Epithelial cell of proximal tubule (primary cell): Measurements from ENCODE around the gene TACC3. TPM values are rescaled to one million over a fixed set of nuclear protein-coding genes. Genes with fewer than 3 reads are reported as not detected.

Experiments used
- DNase-seq: peaks from one replicate; pipeline ENCODE4 v3.0.0-alpha.2; 2011; ENCODE audit warnings: low read depth
- H3K4me3 ChIP-seq: 2 replicates; pipeline ENCODE4 v1.5.1; 2011; ENCODE audit warnings: low read depth, mild to moderate bottlenecking, low read length
- total RNA-seq: library from RNA; depleted of rRNA; stranded (reverse); fragments of >200 nt; gene quantifications from 2 replicates; pipeline ENCODE4 v1.2.3, GENCODE V29; 2015
- TF ChIP-seq, protein P1 (sequence below): conservative IDR thresholded peaks from 2 replicates; pipeline ENCODE4 v1.5.1; 2012; ENCODE audit warnings: low read depth, mild to moderate bottlenecking, low read length

The TACC3 gene
- total RNA-seq, 1 donor from 2014 or later = 94.4 TPM

DNA sequence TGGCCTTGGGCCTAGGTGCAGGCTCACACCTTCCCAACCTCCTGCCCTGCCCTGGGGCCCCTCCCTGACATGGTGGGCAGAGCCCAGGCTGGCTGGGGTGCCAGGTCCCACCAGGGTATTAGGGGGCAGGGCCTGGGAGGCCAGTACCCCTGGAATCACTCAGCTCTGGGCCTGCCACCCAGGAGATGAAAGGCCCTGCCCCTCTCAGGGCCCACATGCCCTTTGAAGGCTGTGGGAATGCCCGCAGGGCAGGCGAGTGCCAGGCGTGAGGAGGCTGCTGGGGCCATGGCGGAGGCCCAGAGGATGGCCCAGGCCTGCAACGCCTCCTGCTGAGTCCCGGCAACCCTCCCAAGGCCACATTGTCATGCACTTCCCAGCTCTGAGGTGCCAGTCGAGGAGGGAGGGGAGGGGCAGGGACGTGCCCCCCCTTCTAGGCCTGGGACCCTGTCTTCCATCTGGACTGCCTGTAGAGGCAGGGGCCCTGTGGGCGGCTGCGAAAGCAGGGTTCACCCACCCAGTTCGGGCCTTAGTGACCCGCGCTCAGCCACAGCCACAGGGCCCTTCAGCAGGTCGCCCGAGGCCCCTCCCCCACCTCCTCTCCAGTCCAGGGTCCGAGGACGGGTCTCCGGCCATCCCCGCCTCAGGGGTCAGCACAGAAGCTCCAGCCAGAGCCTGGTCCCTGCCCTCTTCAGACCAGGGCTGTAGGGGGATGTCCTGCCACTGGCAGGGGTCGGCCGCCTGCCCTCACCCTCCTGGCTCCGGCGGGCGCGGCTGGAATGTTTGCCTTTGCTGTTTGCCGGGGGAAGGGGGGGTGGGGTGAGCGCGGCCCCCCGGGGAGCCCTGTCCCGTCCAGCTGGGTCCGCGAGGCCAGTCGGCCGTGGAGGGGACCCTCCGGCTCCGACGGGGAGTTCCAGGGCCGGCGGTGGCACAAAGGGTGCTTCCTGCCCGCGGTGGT is 45.1 kb downstream of the TACC3 start:
- no peak for DNase-seq
- TF ChIP-seq, protein P1, sequence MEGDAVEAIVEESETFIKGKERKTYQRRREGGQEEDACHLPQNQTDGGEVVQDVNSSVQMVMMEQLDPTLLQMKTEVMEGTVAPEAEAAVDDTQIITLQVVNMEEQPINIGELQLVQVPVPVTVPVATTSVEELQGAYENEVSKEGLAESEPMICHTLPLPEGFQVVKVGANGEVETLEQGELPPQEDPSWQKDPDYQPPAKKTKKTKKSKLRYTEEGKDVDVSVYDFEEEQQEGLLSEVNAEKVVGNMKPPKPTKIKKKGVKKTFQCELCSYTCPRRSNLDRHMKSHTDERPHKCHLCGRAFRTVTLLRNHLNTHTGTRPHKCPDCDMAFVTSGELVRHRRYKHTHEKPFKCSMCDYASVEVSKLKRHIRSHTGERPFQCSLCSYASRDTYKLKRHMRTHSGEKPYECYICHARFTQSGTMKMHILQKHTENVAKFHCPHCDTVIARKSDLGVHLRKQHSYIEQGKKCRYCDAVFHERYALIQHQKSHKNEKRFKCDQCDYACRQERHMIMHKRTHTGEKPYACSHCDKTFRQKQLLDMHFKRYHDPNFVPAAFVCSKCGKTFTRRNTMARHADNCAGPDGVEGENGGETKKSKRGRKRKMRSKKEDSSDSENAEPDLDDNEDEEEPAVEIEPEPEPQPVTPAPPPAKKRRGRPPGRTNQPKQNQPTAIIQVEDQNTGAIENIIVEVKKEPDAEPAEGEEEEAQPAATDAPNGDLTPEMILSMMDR = no peak
- no peak overlapping the region for H3K4me3 ChIP-seq

DNA sequence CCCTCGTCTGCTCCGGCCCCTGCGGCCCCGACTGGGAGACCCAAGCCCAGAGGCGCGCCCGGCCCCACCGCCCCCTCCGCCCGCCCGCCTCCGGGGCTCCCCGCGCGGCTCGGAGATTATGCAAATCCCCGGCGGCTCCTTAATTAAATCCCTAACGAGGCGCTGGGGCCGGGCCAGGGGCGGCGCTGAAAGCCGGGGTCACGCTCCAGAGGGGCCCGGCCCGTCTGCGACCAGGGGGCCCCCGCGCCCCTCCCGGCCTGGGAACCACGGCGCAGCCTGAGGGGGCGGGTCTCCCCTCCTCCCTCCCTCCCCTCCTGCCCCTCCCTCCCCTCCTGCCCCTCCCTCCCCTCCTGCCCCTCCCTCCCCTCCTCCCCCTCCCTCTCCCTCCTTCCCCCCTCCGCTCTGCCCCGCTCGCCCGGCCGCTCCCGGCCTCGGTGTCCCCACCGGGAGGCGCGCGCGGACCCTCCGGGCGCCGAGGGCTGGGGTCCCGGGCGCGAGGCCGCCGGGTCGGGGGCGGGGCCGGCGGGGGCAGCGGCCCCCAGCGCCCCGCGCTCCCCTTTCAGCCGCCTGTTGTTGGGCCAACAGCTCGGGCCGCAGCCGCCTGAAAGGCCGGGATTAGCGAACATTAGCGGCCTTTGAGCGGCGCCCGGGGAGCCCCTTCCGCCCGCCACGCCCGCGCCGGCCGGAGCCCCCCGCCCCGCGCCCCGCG is 45.9 kb downstream of the TACC3 start:
- TF ChIP-seq, protein P1 = no peak
- H3K4me3 ChIP-seq = peak overlapping the region; percentile 26
- DNase-seq = no peak

DNA sequence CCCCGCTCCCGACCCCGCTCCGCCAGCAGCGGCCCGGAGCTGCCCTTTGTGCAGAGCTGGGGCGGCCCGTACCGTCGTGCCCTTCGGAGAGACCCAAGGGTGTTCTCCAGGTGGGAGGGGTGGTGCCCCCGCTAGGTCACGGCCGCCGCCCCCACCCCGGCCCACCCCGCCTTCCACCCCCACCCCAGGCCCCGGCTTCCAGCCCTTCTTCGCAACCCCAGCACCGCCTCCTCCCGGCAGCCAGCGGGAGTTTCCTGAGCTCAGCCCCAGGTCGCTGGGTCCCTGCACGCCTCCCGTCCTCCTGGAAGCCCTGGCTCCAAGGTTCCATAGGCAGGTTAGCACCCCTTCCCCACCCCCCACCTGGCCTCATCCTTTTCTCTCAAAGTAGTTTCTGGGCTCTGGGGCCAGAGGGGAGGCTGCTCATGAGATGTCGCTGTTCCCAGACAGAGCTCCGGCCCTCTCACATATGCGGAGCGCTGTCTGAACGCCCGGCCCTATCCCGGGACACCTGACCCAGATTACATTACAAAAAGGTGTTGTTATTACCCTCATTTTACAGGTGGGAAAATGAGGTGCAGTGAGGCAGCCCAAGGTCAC is 46.5 kb downstream of the TACC3 start:
- TF ChIP-seq, protein P1 = peak; percentile 42
- peak overlapping the region; percentile 26 for H3K4me3 ChIP-seq
- no peak for DNase-seq

DNA sequence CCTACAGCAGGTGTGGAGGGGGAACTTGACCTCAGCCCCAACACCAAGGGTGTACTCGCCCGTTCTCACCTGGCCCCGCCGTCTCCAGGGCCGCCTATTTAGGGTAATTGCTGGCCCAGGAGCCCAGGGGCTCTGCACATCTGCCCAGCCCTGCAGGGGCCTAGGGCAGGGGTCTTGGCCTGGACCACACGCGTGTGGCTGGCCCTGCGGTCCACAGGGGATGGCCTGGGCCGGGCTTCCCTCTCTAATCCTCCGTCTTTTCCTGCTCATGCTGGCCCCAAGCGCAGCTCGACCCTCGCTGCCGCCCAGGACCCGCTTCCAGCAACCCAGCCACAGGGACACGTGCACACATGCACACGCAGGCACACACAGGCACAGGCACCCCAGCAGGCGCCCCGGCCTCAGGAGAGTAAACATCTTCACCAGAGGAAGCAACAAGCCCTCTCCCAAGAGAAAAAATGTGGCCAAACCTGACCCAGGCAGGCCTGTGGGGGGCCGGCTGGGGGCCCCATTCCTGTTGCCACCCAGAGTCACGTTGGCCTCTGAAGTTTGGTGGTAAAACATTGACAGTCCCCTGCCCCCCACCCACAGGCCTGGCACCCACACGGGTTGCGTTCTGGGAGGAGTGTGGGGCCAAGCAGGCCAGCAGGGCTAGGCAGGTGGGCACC is 47.2 kb downstream of the TACC3 start:
- DNase-seq = no peak
- TF ChIP-seq, protein P1 = no peak
- no peak overlapping the region for H3K4me3 ChIP-seq

DNA sequence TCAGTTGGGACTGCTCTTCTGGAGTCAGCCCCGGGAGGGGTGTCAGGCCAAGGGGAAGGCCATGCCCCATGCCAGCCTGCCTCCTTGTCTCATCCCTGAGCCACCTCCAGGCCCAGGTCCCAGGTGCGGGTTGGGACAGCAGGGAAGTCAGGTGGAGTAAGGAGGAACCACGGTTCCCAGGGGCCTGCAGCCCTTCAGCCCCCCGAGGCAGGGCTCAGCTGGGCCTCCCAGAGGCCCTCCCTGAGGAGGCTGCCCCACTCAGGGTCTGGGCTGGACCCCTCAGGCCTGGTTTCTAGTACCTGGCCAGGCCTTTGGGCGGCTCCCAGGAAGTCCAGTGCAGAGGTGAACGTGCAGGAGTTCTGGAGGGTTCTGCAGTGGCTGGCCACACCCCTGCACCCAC is 48.4 kb downstream of the TACC3 start:
- no peak for DNase-seq
- TF ChIP-seq, protein P1 = no peak
- no peak overlapping the region for H3K4me3 ChIP-seq

DNA sequence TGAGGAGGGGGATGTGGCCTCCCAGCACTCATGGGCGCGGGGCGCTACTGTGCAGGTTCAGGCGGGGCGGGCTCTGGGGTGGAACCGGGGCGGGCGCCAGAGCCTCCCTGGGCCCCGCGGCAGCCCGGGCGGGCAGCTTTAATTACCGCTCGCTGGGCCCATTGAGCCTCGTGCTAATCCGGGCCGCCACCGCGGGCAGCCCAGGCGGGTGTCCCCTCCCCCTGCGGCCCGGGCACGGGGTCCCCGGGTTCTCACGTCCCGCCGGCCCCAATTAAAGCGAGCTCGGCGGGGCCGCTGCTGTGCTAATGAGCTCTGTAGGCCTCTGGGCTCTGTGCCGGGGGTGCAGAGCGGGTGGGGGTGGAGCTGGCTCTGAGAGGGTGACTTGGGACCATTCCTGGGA is 48.9 kb downstream of the TACC3 start:
- no peak overlapping the region for H3K4me3 ChIP-seq
- TF ChIP-seq, protein P1 = no peak
- no peak for DNase-seq
